ENCODE results near the gene NCKAP5L. TPM values are rescaled to one million over a fixed set of nuclear protein-coding genes. Genes with fewer than 3 reads are reported as not detected.

Gene NCKAP5L
- total RNA-seq, 1 experiment from 2014 or later: 19.5 TPM

DNA sequence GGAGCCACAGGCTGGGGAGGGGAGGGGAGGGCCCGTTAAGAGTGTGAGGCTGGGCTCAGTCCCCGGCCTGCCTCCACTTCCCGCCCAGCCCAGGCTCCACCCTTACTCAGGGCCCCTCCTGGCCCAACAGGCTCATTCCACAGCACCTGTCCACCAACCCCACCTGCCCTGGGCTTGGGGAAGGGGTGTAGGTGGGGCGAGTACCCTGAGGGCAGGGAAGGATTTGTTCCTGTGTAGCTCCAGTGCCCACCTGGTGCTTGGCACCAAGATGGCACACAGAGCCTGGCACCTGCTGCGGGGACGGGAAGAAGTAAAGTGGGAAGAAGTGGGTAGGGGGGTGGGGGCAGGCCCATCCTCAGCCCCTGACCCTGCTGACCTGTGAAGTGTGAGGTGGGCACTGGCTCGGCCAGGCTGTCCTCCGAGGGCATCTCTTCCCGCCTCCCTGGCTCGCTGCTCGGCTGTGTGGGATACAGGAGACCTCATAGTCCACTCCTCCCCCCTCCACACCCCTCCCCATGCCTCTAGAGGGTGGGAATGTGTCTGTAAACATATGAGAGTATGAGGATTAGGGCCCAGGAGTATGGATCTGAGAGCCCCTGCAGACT lies 35.1 kb downstream of the NCKAP5L start:
- TF ChIP-seq CTCF (IDR thresholded peaks at IDR 0.05; ENCODE audit: insufficient read depth in 1 of 2, low read depth in 1 of 2, low read length in 1 of 2, severe bottlenecking in 1 of 2, unreplicated experiment in 1 of 2): no peak
- Mint-ChIP-seq H3K4me1 (ENCODE audit: low read depth, unreplicated experiment) (no peaks in the 10 kb centered on the region), H3K4me3 (ENCODE audit: unreplicated experiment) (no peak overlapping the region), H3K9me3 (ENCODE audit: unreplicated experiment) (no peaks in the 10 kb centered on the region), H3K27ac (ENCODE audit: unreplicated experiment) (no peak overlapping the region), H3K27me3 (ENCODE audit: insufficient read depth, unreplicated experiment) (no peaks in the 10 kb centered on the region), H3K36me3 (ENCODE audit: insufficient read depth, unreplicated experiment) (peaks cover 13% of the 10 kb centered on the region)
- no peaks in the 10 kb centered on the region for H3K27me3 ChIP-seq (replicated peaks; ENCODE audit: control insufficient read depth, insufficient read depth, low read length)
- intact Hi-C loops (cut with micrococcal nuclease; ENCODE audit: unreplicated experiment): no loop called here
- H3K36me3 ChIP-seq (ENCODE audit: control insufficient read depth, insufficient read depth, low read length): no peaks in the 10 kb centered on the region; the same call in 1 of the 2 replicates
- ChIA-PET CTCF (no interaction called here), POLR2A (no interaction called here)
- DNase-seq: no peak
- no peaks in the 10 kb centered on the region for H3K4me1 ChIP-seq
- no peaks in the 10 kb centered on the region for H3K9me3 ChIP-seq
- BruUV-seq (replicated peaks): no TSS peak
- H3K4me3 ChIP-seq (ENCODE audit: low read depth, low read length): no peak overlapping the region

- no peak for DNase-seq
- no peaks in the 10 kb centered on the region for H3K27me3 ChIP-seq (replicated peaks; ENCODE audit: control insufficient read depth, insufficient read depth, low read length)
- Mint-ChIP-seq H3K27me3 (ENCODE audit: insufficient read depth, unreplicated experiment) (no peaks in the 10 kb centered on the region), H3K27ac (ENCODE audit: unreplicated experiment) (no peak overlapping the region), H3K36me3 (ENCODE audit: insufficient read depth, unreplicated experiment) (peaks cover 13% of the 10 kb centered on the region), H3K4me3 (ENCODE audit: unreplicated experiment) (no peak overlapping the region), H3K9me3 (ENCODE audit: unreplicated experiment) (peaks cover 6% of the 10 kb centered on the region), H3K4me1 (ENCODE audit: low read depth, unreplicated experiment) (no peaks in the 10 kb centered on the region)
- ChIA-PET CTCF (no interaction called here), POLR2A (no interaction called here)
- no peak overlapping the region for H3K4me3 ChIP-seq (ENCODE audit: low read depth, low read length)
- intact Hi-C loops (cut with micrococcal nuclease; ENCODE audit: unreplicated experiment): no loop called here
- H3K4me1 ChIP-seq: no peaks in the 10 kb centered on the region
- H3K9me3 ChIP-seq: peaks cover 6% of the 10 kb centered on the region; the same call in 1 of the 2 replicates
- H3K36me3 ChIP-seq (ENCODE audit: control insufficient read depth, insufficient read depth, low read length): no peaks in the 10 kb centered on the region; the same call in 1 of the 2 replicates
- no peak for TF ChIP-seq CTCF (IDR thresholded peaks at IDR 0.05; ENCODE audit: insufficient read depth in 1 of 2, low read depth in 1 of 2, low read length in 1 of 2, severe bottlenecking in 1 of 2, unreplicated experiment in 1 of 2)
- no TSS peak for BruUV-seq (replicated peaks)
These were observed 35.8 kb downstream of the NCKAP5L start for GRCh38 chr12:49792181-49792970.

DNA sequence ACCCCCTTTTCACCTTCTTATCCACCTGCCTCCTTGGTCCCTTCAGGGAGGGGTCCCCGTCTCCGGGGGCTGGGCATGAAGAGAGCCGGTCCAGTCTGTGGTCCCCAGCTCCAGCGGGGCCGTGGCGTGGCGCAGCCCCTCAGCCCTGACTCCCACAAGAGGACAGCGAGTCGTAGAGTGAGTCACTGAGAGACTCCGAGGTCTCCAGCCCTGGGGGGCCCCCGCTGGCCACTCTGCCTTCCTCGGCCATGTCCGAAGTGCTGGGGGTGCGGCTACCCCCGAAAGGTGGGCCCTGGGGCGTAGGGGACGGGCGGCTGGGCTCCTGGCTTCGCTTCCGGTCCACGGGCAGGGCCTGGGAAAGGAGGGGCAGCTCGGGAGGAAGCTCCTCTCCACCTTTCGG lies 36.5 kb downstream of the NCKAP5L start:
- intact Hi-C loops (cut with micrococcal nuclease; ENCODE audit: unreplicated experiment): no loop called here
- no TSS peak for BruUV-seq (replicated peaks)
- CTCF ChIA-PET: no interaction called here
- peaks cover 8% of the 10 kb centered on the region; the same call in 1 of the 2 replicates for H3K9me3 ChIP-seq
- no peak overlapping the region for H3K4me3 ChIP-seq (ENCODE audit: low read depth, low read length)
- no peaks in the 10 kb centered on the region; the same call in 1 of the 2 replicates for H3K36me3 ChIP-seq (ENCODE audit: control insufficient read depth, insufficient read depth, low read length)
- Mint-ChIP-seq H3K4me3 (ENCODE audit: unreplicated experiment) (no peak overlapping the region), H3K9me3 (ENCODE audit: unreplicated experiment) (peaks cover 9% of the 10 kb centered on the region), H3K4me1 (ENCODE audit: low read depth, unreplicated experiment) (no peaks in the 10 kb centered on the region), H3K27ac (ENCODE audit: unreplicated experiment) (no peak overlapping the region), H3K36me3 (ENCODE audit: insufficient read depth, unreplicated experiment) (peaks cover 13% of the 10 kb centered on the region), H3K27me3 (ENCODE audit: insufficient read depth, unreplicated experiment) (no peaks in the 10 kb centered on the region)
- no peak for DNase-seq
- TF ChIP-seq CTCF (IDR thresholded peaks at IDR 0.05; ENCODE audit: insufficient read depth in 1 of 2, low read depth in 1 of 2, low read length in 1 of 2, severe bottlenecking in 1 of 2, unreplicated experiment in 1 of 2): no peak
- no peaks in the 10 kb centered on the region for H3K27me3 ChIP-seq (replicated peaks; ENCODE audit: control insufficient read depth, insufficient read depth, low read length)
- POLR2A ChIA-PET: no interaction called here
- H3K4me1 ChIP-seq: no peaks in the 10 kb centered on the region

All from Caco-2 (cell line).